GM12878 (cell line): Measurements from ENCODE around the gene PPFIA3. TPM values are rescaled to one million over a fixed set of nuclear protein-coding genes. Genes with fewer than 3 reads are reported as not detected.

Experiments used
- CEBPB ChIP-seq, 2 experiments: fragments of 150-350 bp in 1 of 2; IDR thresholded peaks; 2 replicates each; pipeline ENCODE4 v1.6.1; 2012 to 2014; ENCODE audit warnings: low read depth in 2 of 2, low read length in 2 of 2, borderline replicate concordance in 1 of 2, inconsistent platforms in 1 of 2
- CREM ChIP-seq: IDR thresholded peaks from 2 replicates; pipeline ENCODE4 v1.6.1; 2014; ENCODE audit warnings: antibody characterized with exemption, low read depth
- HCFC1 ChIP-seq: fragments of 150-350 bp; IDR thresholded peaks from 2 replicates; pipeline ENCODE4 v1.6.1; 2014; ENCODE audit warnings: low read length
- KAT2A ChIP-seq: conservative IDR thresholded peaks from 2 replicates; pipeline ENCODE4 v1.6.1; 2011; ENCODE audit warnings: low read depth, low read length; ENCODE audit not compliant: control insufficient read depth
- LARP7 ChIP-seq: fragments of 450-650 bp; IDR thresholded peaks from 2 replicates; pipeline ENCODE4 v1.6.1; 2017; ENCODE audit warnings: mild to moderate bottlenecking
- MEF2A ChIP-seq: IDR thresholded peaks from 2 replicates; pipeline ENCODE4 v1.6.1; 2011; ENCODE audit warnings: low read depth, mild to moderate bottlenecking, low read length, moderate library complexity; ENCODE audit not compliant: insufficient read depth
- NRF1 ChIP-seq: conservative IDR thresholded peaks from 2 replicates; pipeline ENCODE4 v1.6.1; 2011; ENCODE audit warnings: mild to moderate bottlenecking, low read depth, low read length, improper control_type of control experiment
- SMAD5 ChIP-seq: IDR thresholded peaks from 2 replicates; pipeline ENCODE4 v1.6.1; 2016; ENCODE audit warnings: antibody characterized with exemption, low read depth
- SMARCA5 ChIP-seq: fragments of 450-650 bp; IDR thresholded peaks from 2 replicates; pipeline ENCODE4 v1.6.1; 2017; ENCODE audit warnings: mild to moderate bottlenecking
- TBL1XR1 ChIP-seq: IDR thresholded peaks from 2 replicates; pipeline ENCODE4 v1.6.1; 2012; ENCODE audit warnings: low read depth, low read length, improper control_type of control experiment
- TCF3 ChIP-seq: IDR thresholded peaks from 2 replicates; pipeline ENCODE4 v1.6.1; 2012; ENCODE audit warnings: low read depth, mild to moderate bottlenecking, low read length, borderline replicate concordance; ENCODE audit not compliant: insufficient read depth
- ZNF217 ChIP-seq: fragments of 450-650 bp; IDR thresholded peaks from 2 replicates; pipeline ENCODE4 v1.6.1; 2017; ENCODE audit warnings: antibody characterized with exemption, mild to moderate bottlenecking
- ZNF24 ChIP-seq: fragments of 450-650 bp; IDR thresholded peaks from 2 replicates; pipeline ENCODE4 v1.6.1; 2017; ENCODE audit warnings: antibody characterized with exemption, mild to moderate bottlenecking
- polyA plus RNA-seq, 11 experiments: library from polyadenylated mRNA; depleted of rRNA in 4 of 11; unstranded in 6 of 11; stranded (reverse) in 5 of 11; fragments of >200 nt; fragmentation: Nextera tagmentation in 4 of 11; fragmentation: Illumina TruSeq in 1 of 11; extraction: Ambion mirVana in 4 of 11; extraction: Trizol in 1 of 11; gene quantifications; 1 replicate in 1 of 11; 2 replicates in 10 of 11; pipeline versions ENCODE4 v1.2.1 to v1.2.3, GENCODE V29; 2011 to 2016; ENCODE audit warnings: inconsistent platforms in 2 of 11, missing spikeins in 2 of 11, low read depth in 1 of 11
- total RNA-seq, 4 experiments: library from RNA; depleted of rRNA in 3 of 4; stranded (reverse); fragments of >200 nt in 3 of 4; fragmentation: Illumina TruSeq in 1 of 4; extraction: Trizol in 1 of 4; gene quantifications; 2 replicates each; pipeline versions ENCODE4 v1.2.1 to v1.2.3, GENCODE V29; 2013 to 2021
- TF ChIP-seq, protein P1 (sequence below): fragments of 450-650 bp; IDR thresholded peaks from 2 replicates; pipeline ENCODE4 v1.6.1; 2017; ENCODE audit warnings: antibody characterized with exemption, mild to moderate bottlenecking, moderate library complexity
- TF ChIP-seq, protein P2 (sequence below): IDR thresholded peaks from 2 replicates; pipeline ENCODE4 v1.6.1; 2012; ENCODE audit warnings: low read length, inconsistent platforms
- TF ChIP-seq, protein P3 (sequence below): IDR thresholded peaks from 2 replicates; pipeline ENCODE4 v1.6.1; 2012; ENCODE audit warnings: low read depth, low read length, improper control_type of control experiment
- TF ChIP-seq, protein P4 (sequence below): fragments of 450-650 bp; IDR thresholded peaks from 2 replicates; pipeline ENCODE4 v1.6.1; 2016; ENCODE audit warnings: mild to moderate bottlenecking
- TF ChIP-seq, protein P5 (sequence below): fragments of 450-650 bp; conservative IDR thresholded peaks from 2 replicates; pipeline ENCODE4 v1.6.1; 2017; ENCODE audit warnings: mild to moderate bottlenecking, moderate library complexity
- TF ChIP-seq, protein P6 (sequence below): fragments of 150-350 bp; IDR thresholded peaks from 2 replicates; pipeline ENCODE4 v1.6.1; 2014; ENCODE audit warnings: mild to moderate bottlenecking, low read depth, low read length

The PPFIA3 gene
- total and polyA plus RNA-seq, 10 of the 15 experiments (the other 5 are each of a cell fraction or from before 2014, with no cell fraction given), result 0.11 to 1.7 (median 0.73) TPM; not detected in 3

DNA sequence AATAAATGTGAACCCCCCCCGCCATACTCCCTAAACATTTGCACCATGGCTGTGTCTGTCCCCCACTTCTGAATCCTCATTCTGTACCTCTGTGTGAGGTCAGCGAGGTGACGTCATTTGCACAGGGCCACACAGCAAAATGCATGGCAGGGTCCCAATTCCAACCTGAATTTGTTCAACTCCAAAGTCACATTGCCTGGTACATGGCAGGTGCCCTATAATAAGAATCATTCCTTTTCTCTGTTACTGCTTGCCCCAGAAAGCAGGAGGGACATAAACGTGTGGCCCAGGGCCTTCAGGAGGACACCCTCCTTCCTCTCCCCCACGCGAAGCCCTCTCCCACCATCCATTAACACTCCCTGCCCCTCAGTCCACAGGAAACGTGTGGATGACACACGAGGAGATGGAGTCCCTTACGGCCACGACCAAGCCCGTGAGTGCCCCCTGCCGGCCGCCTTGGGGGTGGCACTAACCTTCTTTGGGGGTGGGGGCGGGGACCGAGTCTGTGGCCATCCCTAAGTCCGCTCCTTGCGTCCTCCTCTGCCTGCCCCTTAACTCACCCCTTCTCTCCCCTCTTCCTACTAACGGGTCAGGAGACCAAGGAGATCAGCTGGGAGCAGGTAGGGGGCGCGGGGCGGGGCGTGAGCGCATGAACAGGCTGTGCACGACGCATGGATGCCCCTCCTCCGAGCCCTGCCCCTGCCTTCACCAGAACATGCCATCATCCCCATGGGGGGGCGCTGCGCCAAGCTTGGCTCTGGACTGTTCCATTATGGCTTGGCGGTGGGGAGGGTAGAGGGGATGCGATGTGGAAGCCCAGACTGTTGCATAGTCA, 26.4 kb downstream of the PPFIA3 start (continued):
- TF ChIP-seq, protein P1, sequence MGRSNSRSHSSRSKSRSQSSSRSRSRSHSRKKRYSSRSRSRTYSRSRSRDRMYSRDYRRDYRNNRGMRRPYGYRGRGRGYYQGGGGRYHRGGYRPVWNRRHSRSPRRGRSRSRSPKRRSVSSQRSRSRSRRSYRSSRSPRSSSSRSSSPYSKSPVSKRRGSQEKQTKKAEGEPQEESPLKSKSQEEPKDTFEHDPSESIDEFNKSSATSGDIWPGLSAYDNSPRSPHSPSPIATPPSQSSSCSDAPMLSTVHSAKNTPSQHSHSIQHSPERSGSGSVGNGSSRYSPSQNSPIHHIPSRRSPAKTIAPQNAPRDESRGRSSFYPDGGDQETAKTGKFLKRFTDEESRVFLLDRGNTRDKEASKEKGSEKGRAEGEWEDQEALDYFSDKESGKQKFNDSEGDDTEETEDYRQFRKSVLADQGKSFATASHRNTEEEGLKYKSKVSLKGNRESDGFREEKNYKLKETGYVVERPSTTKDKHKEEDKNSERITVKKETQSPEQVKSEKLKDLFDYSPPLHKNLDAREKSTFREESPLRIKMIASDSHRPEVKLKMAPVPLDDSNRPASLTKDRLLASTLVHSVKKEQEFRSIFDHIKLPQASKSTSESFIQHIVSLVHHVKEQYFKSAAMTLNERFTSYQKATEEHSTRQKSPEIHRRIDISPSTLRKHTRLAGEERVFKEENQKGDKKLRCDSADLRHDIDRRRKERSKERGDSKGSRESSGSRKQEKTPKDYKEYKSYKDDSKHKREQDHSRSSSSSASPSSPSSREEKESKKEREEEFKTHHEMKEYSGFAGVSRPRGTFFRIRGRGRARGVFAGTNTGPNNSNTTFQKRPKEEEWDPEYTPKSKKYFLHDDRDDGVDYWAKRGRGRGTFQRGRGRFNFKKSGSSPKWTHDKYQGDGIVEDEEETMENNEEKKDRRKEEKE, result peak; percentile 65; the same call in 1 of the 2 replicates
- TF ChIP-seq HCFC1 (no peak), TCF3 (no peak), ZNF217 (no peak), CEBPB (IDR thresholded peaks at IDR 0.05; ENCODE audit: borderline replicate concordance in 1 of 2, low read depth in 2 of 2, low read length in 2 of 2) (no peak), KAT2A (no peak), SMAD5 (no peak), CREM (0 out of 2 replicates have a peak, but pooled peaks have one; percentile 39), TBL1XR1 (no peak), LARP7 (no peak), NRF1 (no peak), MEF2A (no peak), SMARCA5 (no peak), ZNF24 (no peak)
- TF ChIP-seq, protein P2, sequence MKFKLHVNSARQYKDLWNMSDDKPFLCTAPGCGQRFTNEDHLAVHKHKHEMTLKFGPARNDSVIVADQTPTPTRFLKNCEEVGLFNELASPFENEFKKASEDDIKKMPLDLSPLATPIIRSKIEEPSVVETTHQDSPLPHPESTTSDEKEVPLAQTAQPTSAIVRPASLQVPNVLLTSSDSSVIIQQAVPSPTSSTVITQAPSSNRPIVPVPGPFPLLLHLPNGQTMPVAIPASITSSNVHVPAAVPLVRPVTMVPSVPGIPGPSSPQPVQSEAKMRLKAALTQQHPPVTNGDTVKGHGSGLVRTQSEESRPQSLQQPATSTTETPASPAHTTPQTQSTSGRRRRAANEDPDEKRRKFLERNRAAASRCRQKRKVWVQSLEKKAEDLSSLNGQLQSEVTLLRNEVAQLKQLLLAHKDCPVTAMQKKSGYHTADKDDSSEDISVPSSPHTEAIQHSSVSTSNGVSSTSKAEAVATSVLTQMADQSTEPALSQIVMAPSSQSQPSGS, result no peak
- TF ChIP-seq, protein P3, sequence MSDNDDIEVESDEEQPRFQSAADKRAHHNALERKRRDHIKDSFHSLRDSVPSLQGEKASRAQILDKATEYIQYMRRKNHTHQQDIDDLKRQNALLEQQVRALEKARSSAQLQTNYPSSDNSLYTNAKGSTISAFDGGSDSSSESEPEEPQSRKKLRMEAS, result 0 out of 2 replicates have a peak, but pooled peaks have one; percentile 34
- TF ChIP-seq, protein P4, sequence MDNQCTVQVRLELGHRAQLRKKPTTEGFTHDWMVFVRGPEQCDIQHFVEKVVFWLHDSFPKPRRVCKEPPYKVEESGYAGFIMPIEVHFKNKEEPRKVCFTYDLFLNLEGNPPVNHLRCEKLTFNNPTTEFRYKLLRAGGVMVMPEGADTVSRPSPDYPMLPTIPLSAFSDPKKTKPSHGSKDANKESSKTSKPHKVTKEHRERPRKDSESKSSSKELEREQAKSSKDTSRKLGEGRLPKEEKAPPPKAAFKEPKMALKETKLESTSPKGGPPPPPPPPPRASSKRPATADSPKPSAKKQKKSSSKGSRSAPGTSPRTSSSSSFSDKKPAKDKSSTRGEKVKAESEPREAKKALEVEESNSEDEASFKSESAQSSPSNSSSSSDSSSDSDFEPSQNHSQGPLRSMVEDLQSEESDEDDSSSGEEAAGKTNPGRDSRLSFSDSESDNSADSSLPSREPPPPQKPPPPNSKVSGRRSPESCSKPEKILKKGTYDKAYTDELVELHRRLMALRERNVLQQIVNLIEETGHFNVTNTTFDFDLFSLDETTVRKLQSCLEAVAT, result no peak
- TF ChIP-seq, protein P5, sequence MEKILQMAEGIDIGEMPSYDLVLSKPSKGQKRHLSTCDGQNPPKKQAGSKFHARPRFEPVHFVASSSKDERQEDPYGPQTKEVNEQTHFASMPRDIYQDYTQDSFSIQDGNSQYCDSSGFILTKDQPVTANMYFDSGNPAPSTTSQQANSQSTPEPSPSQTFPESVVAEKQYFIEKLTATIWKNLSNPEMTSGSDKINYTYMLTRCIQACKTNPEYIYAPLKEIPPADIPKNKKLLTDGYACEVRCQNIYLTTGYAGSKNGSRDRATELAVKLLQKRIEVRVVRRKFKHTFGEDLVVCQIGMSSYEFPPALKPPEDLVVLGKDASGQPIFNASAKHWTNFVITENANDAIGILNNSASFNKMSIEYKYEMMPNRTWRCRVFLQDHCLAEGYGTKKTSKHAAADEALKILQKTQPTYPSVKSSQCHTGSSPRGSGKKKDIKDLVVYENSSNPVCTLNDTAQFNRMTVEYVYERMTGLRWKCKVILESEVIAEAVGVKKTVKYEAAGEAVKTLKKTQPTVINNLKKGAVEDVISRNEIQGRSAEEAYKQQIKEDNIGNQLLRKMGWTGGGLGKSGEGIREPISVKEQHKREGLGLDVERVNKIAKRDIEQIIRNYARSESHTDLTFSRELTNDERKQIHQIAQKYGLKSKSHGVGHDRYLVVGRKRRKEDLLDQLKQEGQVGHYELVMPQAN, result no peak
- TF ChIP-seq, protein P6, sequence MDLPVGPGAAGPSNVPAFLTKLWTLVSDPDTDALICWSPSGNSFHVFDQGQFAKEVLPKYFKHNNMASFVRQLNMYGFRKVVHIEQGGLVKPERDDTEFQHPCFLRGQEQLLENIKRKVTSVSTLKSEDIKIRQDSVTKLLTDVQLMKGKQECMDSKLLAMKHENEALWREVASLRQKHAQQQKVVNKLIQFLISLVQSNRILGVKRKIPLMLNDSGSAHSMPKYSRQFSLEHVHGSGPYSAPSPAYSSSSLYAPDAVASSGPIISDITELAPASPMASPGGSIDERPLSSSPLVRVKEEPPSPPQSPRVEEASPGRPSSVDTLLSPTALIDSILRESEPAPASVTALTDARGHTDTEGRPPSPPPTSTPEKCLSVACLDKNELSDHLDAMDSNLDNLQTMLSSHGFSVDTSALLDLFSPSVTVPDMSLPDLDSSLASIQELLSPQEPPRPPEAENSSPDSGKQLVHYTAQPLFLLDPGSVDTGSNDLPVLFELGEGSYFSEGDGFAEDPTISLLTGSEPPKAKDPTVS, result no peak
